Astrocyte of the spinal cord (primary cell): ENCODE data around the gene GNAS.

ENCODE experiments used
- DNase-seq: peaks from one replicate; pipeline ENCODE4 v3.0.0; 2011; ENCODE audit warnings: low read depth, low spot score
- H3K4me3 ChIP-seq: 2 replicates; pipeline ENCODE4 v1.5.1; 2011; ENCODE audit warnings: low read depth, mild to moderate bottlenecking, low read length, moderate library complexity
- in situ Hi-C: cut with HindIII; loops from 2 replicates; pipeline ENCODE4 v1.10.0; 2017; ENCODE audit warnings: low sequenced_read_pairs
- TF ChIP-seq, protein P1 (sequence below): IDR thresholded peaks from 2 replicates; pipeline ENCODE4 v1.5.1; 2012; ENCODE audit warnings: low read depth, mild to moderate bottlenecking, low read length, inconsistent platforms

Gene GNAS

DNA sequence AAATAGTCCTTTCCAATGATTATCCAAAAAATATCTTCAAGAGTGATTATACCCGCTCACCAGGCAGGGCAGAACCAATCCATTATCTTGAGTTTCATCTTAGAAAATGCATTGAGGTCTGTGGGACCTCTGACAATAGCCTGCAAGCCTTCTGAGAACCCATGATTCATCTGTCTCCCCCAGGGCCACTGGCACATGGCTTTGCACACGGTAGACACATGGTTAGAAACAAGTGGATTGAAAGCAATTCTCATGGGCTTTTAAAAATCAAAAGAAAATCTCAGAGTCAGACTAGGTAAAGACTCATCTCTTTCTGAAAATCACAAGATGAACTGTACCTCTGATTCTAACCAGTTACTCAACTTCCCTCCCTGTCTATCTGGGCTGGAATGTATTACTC, 17.3 kb upstream of the GNAS start:
- no peak for DNase-seq
- in situ Hi-C loops = loop anchor here (25.0 kb wide), 1 partner anchor 598 kb away; the partner anchor contains the start of gene ANKRD60
- H3K4me3 ChIP-seq = no peak overlapping the region
- TF ChIP-seq, protein P1, sequence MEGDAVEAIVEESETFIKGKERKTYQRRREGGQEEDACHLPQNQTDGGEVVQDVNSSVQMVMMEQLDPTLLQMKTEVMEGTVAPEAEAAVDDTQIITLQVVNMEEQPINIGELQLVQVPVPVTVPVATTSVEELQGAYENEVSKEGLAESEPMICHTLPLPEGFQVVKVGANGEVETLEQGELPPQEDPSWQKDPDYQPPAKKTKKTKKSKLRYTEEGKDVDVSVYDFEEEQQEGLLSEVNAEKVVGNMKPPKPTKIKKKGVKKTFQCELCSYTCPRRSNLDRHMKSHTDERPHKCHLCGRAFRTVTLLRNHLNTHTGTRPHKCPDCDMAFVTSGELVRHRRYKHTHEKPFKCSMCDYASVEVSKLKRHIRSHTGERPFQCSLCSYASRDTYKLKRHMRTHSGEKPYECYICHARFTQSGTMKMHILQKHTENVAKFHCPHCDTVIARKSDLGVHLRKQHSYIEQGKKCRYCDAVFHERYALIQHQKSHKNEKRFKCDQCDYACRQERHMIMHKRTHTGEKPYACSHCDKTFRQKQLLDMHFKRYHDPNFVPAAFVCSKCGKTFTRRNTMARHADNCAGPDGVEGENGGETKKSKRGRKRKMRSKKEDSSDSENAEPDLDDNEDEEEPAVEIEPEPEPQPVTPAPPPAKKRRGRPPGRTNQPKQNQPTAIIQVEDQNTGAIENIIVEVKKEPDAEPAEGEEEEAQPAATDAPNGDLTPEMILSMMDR = no peak

DNA sequence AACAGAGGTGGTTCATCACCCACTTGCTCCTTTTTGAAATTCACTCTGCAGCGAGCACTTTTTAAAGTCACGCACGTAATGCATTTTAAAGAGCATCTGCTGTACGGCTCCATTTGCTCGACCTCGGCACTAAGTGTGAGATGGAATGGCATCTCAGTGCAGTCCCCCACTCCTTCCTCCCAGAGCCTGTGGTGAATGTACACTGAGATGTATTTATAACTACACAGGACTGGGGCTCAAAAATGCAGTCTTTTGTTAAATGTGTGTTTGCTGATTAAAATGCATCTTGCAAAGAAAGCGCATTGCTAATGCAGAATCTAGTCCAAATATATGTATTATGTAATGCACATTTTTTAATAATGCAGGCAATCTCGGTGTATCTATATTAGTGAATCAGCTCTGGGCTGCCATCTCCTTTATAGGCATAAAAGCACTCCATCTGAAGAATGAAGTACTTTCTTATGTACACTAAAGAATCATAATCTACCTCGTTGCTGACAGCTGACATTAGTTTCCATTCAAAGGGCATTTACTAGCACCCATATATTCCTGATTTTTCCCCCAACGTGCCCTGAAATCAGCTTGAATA, 15.8 kb upstream of the GNAS start:
- in situ Hi-C loops = loop anchor here (25.0 kb wide), 1 partner anchor 599 kb away; the partner anchor contains the start of gene ANKRD60
- H3K4me3 ChIP-seq = no peak overlapping the region
- TF ChIP-seq, protein P1 = no peak
- no peak for DNase-seq

DNA sequence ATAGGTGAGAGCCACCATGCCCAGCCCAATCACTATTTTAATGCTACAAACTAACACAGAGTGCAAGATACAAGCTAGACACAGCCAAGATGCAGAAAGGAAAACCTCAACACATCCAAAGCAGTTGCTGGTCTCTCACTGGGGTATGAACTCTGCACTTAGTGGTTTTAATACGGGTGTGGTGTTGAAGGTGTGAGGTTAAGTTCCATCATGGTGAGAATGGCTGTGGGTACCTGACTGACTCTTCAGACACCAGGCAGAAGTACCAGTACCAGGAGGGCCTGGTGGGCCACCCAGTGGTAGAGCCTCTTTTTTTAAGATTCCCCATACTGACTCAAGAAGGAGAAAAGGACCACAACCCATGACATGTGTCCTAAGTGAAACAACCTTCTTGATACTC, 14.8 kb upstream of the GNAS start:
- no peak for DNase-seq
- H3K4me3 ChIP-seq = no peak overlapping the region
- TF ChIP-seq, protein P1 = no peak
- in situ Hi-C loops = loop anchor here (25.0 kb wide), 1 partner anchor 600 kb away; the partner anchor contains the start of gene ANKRD60

DNA sequence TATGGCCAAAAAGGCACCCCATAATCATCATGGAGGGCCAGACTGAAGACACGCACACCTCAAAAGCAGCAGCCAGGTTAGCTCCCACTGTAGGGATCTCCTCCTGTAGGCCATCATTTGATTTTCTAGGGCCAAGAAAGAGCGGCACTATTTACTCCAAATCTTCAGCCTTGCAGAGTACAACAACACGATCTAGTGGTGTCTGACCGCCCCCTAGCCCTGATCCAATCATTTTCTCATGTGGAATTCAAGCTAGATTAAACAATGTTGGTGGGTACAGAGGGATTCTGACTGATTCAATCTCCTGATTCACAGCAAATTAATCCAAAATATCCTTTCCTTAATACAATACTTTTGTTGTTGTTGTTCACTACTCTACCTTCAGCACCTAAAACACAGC, 14.3 kb upstream of the GNAS start:
- DNase-seq = no peak
- no peak overlapping the region for H3K4me3 ChIP-seq
- in situ Hi-C loops = loop anchor here (25.0 kb wide), 1 partner anchor 601 kb away; the partner anchor contains the start of gene ANKRD60
- TF ChIP-seq, protein P1 = peak; percentile 1

DNA sequence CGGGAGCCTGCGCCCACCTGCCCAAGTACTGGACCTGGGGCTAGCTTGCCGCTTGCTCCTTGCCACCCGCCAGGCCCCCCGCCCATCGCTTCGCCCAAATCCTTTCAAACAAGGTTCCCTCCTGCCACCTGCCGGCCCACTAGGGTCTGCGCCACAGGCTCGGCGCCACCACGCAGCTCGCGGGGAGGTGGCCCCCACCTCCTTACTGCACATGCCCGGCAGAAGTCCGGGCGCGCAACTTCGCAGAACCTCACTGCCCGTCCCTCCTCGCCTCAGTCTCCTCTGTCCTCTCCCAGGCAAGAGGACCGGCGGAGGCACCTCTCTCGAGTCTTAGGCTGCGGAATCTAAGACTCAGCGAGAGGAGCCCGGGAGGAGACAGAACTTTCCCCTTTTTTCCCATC, 13.0 kb upstream of the GNAS start:
- TF ChIP-seq, protein P1 = peak; percentile 46
- peak; percentile 26 for DNase-seq
- no peak overlapping the region for H3K4me3 ChIP-seq
- in situ Hi-C loops = loop anchor here (25.0 kb wide), 1 partner anchor 602 kb away; the partner anchor contains the start of gene ANKRD60

DNA sequence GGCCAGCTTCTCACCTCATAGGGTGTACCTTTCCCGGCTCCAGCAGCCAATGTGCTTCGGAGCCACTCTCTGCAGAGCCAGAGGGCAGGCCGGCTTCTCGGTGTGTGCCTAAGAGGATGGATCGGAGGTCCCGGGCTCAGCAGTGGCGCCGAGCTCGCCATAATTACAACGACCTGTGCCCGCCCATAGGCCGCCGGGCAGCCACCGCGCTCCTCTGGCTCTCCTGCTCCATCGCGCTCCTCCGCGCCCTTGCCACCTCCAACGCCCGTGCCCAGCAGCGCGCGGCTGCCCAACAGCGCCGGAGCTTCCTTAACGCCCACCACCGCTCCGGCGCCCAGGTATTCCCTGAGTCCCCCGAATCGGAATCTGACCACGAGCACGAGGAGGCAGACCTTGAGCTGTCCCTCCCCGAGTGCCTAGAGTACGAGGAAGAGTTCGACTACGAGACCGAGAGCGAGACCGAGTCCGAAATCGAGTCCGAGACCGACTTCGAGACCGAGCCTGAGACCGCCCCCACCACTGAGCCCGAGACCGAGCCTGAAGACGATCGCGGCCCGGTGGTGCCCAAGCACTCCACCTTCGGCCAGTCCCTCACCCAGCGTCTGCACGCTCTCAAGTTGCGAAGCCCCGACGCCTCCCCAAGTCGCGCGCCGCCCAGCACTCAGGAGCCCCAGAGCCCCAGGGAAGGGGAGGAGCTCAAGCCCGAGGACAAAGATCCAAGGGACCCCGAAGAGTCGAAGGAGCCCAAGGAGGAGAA, 12.3 kb upstream of the GNAS start:
- H3K4me3 ChIP-seq = no peak overlapping the region
- TF ChIP-seq, protein P1 = no peak
- DNase-seq = no peak
- in situ Hi-C loops = loop anchor here (25.0 kb wide), 1 partner anchor 603 kb away; the partner anchor contains the start of gene ANKRD60
